HepG2 (cell line): Measurements from ENCODE around the gene GRIN2C. TPM values are rescaled to one million over a fixed set of nuclear protein-coding genes. Genes with fewer than 3 reads are reported as not detected.

Experiments
- CHD4 ChIP-seq: fragments of 200-600 bp; sonication (generic); IDR thresholded peaks from 2 replicates; pipeline ENCODE4 v1.7.0; 2017; ENCODE audit warnings: mild to moderate bottlenecking, low read length, borderline replicate concordance
- ETV6 ChIP-seq: sonication (generic); formaldehyde crosslinking; conservative IDR thresholded peaks from 2 replicates; pipeline ENCODE4 v1.4.0; 2020; ENCODE audit warnings: missing genetic modification reagents
- KLF12 ChIP-seq: sonication (generic); formaldehyde crosslinking; IDR thresholded peaks from 2 replicates; pipeline ENCODE4 v1.4.0; 2020; ENCODE audit warnings: missing genetic modification reagents, borderline replicate concordance
- MNT ChIP-seq: fragments of 450-650 bp; IDR thresholded peaks from 2 replicates; pipeline ENCODE4 v1.6.1; 2016
- NFIC ChIP-seq: IDR thresholded peaks from 2 replicates; pipeline ENCODE4 v1.6.1; 2012; ENCODE audit warnings: mild to moderate bottlenecking, low read length, inconsistent platforms
- PCBP2 ChIP-seq: fragments of 200-400 bp; formaldehyde crosslinking; optimal IDR thresholded peaks from 2 replicates; pipeline ENCODE3; 2018; ENCODE audit warnings: low read length, low read depth; ENCODE audit not compliant: poor library complexity, severe bottlenecking
- RBFOX2 ChIP-seq: fragments of 200-400 bp; formaldehyde crosslinking; IDR thresholded peaks from 2 replicates; pipeline ENCODE4 v1.6.1; 2017; ENCODE audit warnings: low read depth, mild to moderate bottlenecking, low read length
- RFX5 ChIP-seq: IDR thresholded peaks from 2 replicates; pipeline ENCODE4 v1.6.1; 2011; ENCODE audit warnings: low read depth, low read length, improper control_type of control experiment
- YEATS4 ChIP-seq: sonication (generic); formaldehyde crosslinking; IDR thresholded peaks from 2 replicates; pipeline ENCODE4 v1.4.0; 2020; ENCODE audit warnings: missing genetic modification reagents, borderline replicate concordance
- ZBTB20 ChIP-seq: sonication (generic); formaldehyde crosslinking; IDR thresholded peaks from 2 replicates; pipeline ENCODE4 v1.8.1; 2023; ENCODE audit warnings: missing genetic modification reagents, low read depth, mild to moderate bottlenecking, borderline replicate concordance
- ZBTB39 ChIP-seq: sonication (generic); formaldehyde crosslinking; IDR thresholded peaks from 2 replicates; pipeline ENCODE4 v1.5.0; 2020; ENCODE audit warnings: missing genetic modification reagents
- ZC3H4 ChIP-seq: sonication (generic); formaldehyde crosslinking; IDR thresholded peaks from 2 replicates; pipeline ENCODE4 v1.4.0; 2020; ENCODE audit warnings: missing genetic modification reagents, borderline replicate concordance
- ZNF235 ChIP-seq: sonication (generic); formaldehyde crosslinking; IDR thresholded peaks from 2 replicates; pipeline ENCODE4 v1.8.1; 2023; ENCODE audit warnings: mild to moderate bottlenecking, missing genetic modification reagents, borderline replicate concordance
- ZNF501 ChIP-seq: sonication (generic); formaldehyde crosslinking; IDR thresholded peaks from 2 replicates; pipeline ENCODE4 v1.5.1; 2020; ENCODE audit warnings: mild to moderate bottlenecking, moderate library complexity, missing genetic modification reagents
- polyA plus RNA-seq, 8 experiments: library from polyadenylated mRNA; depleted of rRNA in 3 of 8; stranded (reverse) in 7 of 8; unstranded in 1 of 8; fragments of >200 nt; fragmentation: Illumina TruSeq in 4 of 8; extraction: Trizol in 4 of 8; gene quantifications; 2 replicates each; pipeline versions ENCODE4 v1.2.1 to v1.2.3, GENCODE V29; 2011 to 2016; ENCODE audit warnings: low read depth in 4 of 8, missing spikeins in 1 of 8, mixed read lengths in 1 of 8; ENCODE audit not compliant: insufficient read depth in 1 of 8
- total RNA-seq, 5 experiments: library from RNA; depleted of rRNA; stranded (reverse); fragments of >200 nt; fragmentation: Illumina TruSeq; extraction: Trizol; gene quantifications; 2 replicates each; pipeline ENCODE4 v1.2.3, GENCODE V29; 2016; ENCODE audit warnings: low read depth in 1 of 5
- TF ChIP-seq, protein P1 (sequence below): sonication (generic); formaldehyde crosslinking; IDR thresholded peaks from 2 replicates; pipeline ENCODE4 v1.4.0; 2020; ENCODE audit warnings: missing genetic modification reagents, borderline replicate concordance
- TF ChIP-seq, protein P2 (sequence below): sonication (generic); formaldehyde crosslinking; IDR thresholded peaks from 2 replicates; pipeline ENCODE4 v1.4.0; 2020; ENCODE audit warnings: mild to moderate bottlenecking, missing genetic modification reagents
- TF ChIP-seq, protein P3 (sequence below): sonication (generic); formaldehyde crosslinking; IDR thresholded peaks from 2 replicates; pipeline ENCODE4 v1.4.0; 2020; ENCODE audit warnings: mild to moderate bottlenecking, missing genetic modification reagents
- TF ChIP-seq, protein P4 (sequence below): sonication (generic); formaldehyde crosslinking; IDR thresholded peaks from 2 replicates; pipeline ENCODE4 v1.5.0; 2020; ENCODE audit warnings: missing genetic modification reagents

The GRIN2C gene
- total and polyA plus RNA-seq, 2 of the 13 experiments (the other 11 are each of a cell fraction or from before 2014, with no cell fraction given) = 0.03 to 0.11 TPM

DNA sequence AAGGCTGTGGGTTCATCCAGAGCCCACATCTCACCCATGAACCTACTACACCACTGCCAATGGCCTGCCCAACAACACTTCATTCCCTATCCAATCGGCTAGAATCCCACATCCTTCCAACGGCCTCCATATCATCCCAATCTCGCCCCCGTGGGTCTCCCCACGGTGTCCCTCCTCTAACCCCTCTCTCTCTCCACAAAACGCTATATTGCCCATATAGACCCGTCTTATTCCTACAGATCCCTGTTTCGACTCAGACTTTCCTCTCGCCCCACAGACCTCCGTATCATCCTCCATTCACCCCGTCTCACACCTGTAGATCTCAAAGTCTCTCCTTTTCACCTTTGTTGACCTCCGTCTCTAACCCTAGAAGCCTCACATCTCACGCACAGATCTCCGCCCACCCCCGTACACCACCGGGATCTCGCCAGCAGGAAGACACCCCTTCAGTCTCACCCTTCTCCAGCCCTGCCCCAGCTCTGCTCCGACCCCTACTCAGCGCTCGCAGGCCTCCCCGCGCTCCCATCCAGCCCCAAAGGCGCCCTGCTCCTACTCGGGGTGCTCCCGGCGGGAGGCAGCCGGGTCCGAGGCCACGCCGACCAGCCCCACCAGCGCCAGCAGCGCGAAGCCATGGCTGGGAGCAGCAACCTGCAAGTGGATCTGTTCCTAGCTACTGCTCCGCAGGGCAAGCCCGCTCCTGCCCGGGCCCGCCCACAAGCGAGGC lies 12.8 kb upstream of the GRIN2C start, which contains the start of gene FDXR (continued):
- TF ChIP-seq, protein P1, sequence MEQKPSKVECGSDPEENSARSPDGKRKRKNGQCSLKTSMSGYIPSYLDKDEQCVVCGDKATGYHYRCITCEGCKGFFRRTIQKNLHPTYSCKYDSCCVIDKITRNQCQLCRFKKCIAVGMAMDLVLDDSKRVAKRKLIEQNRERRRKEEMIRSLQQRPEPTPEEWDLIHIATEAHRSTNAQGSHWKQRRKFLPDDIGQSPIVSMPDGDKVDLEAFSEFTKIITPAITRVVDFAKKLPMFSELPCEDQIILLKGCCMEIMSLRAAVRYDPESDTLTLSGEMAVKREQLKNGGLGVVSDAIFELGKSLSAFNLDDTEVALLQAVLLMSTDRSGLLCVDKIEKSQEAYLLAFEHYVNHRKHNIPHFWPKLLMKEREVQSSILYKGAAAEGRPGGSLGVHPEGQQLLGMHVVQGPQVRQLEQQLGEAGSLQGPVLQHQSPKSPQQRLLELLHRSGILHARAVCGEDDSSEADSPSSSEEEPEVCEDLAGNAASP = peak; percentile 77
- TF ChIP-seq YEATS4 (CRISPR knock-in tag) (peak; percentile 67; the same call in 1 of the 2 replicates), ZBTB39 (CRISPR knock-in tag) (no peak), ZNF501 (CRISPR knock-in tag) (peak; percentile 39), ZC3H4 (CRISPR knock-in tag) (no peak; the same call in none of the 2 replicates), KLF12 (no peak; the same call in 1 of the 2 replicates), RBFOX2 (peak; percentile 95), ZNF235 (CRISPR knock-in tag) (no peak), RFX5 (no peak), ZBTB20 (CRISPR knock-in tag) (peak; percentile 72), CHD4 (no peak), MNT (no peak), PCBP2 (no peak), ETV6 (CRISPR knock-in tag) (peak; percentile 73; the same call in 1 of the 2 replicates), NFIC (no peak)
- TF ChIP-seq, protein P2, sequence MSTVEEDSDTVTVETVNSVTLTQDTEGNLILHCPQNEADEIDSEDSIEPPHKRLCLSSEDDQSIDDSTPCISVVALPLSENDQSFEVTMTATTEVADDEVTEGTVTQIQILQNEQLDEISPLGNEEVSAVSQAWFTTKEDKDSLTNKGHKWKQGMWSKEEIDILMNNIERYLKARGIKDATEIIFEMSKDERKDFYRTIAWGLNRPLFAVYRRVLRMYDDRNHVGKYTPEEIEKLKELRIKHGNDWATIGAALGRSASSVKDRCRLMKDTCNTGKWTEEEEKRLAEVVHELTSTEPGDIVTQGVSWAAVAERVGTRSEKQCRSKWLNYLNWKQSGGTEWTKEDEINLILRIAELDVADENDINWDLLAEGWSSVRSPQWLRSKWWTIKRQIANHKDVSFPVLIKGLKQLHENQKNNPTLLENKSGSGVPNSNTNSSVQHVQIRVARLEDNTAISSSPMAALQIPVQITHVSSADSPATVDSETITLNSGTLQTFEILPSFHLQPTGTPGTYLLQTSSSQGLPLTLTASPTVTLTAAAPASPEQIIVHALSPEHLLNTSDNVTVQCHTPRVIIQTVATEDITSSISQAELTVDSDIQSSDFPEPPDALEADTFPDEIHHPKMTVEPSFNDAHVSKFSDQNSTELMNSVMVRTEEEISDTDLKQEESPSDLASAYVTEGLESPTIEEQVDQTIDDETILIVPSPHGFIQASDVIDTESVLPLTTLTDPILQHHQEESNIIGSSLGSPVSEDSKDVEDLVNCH = no peak
- TF ChIP-seq, protein P3, sequence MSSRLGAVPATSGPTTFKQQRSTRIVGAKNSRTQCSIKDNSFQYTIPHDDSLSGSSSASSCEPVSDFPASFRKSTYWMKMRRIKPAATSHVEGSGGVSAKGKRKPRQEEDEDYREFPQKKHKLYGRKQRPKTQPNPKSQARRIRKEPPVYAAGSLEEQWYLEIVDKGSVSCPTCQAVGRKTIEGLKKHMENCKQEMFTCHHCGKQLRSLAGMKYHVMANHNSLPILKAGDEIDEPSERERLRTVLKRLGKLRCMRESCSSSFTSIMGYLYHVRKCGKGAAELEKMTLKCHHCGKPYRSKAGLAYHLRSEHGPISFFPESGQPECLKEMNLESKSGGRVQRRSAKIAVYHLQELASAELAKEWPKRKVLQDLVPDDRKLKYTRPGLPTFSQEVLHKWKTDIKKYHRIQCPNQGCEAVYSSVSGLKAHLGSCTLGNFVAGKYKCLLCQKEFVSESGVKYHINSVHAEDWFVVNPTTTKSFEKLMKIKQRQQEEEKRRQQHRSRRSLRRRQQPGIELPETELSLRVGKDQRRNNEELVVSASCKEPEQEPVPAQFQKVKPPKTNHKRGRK (CRISPR knock-in tag) = no peak
- TF ChIP-seq, protein P4, sequence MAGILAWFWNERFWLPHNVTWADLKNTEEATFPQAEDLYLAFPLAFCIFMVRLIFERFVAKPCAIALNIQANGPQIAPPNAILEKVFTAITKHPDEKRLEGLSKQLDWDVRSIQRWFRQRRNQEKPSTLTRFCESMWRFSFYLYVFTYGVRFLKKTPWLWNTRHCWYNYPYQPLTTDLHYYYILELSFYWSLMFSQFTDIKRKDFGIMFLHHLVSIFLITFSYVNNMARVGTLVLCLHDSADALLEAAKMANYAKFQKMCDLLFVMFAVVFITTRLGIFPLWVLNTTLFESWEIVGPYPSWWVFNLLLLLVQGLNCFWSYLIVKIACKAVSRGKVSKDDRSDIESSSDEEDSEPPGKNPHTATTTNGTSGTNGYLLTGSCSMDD = peak; percentile 87; the same call in 1 of the 2 replicates
